Pancreas (tissue), 10 donors: ENCODE results near the gene LPIN3. TPM values are rescaled to one million over a fixed set of nuclear protein-coding genes. Genes with fewer than 3 reads are reported as not detected.

ENCODE experiments used
- ATAC-seq, 4 donors: fragments of 200-7000 bp; cut with Tn5 transposase; one replicate each; pipeline versions ENCODE4 v1.8.0 to v1.9.1; 2020; ENCODE audit warnings: mild to moderate bottlenecking in 4 of 4, moderate library complexity in 4 of 4
- DNase-seq, 6 donors: peaks; one replicate each; pipeline ENCODE4 v3.0.0-alpha.2; 2020
- FAIRE-seq: peaks from 2 replicates; lab custom pipeline; 2012; peaks lifted over from hg19 to GRCh38; lab: Jason Lieb, UNC
- H3K27ac ChIP-seq, 4 donors: fragments of 200-600 bp; sonication (generic); 1 replicate in 3 of 4; 2 replicates in 1 of 4; pipeline versions ENCODE4 v1.5.0 to v1.8.0; 2020
- H3K27me3 ChIP-seq, 4 donors: fragments of 200-600 bp; one replicate each; pipeline ENCODE4 v1.8.0; 2021
- H3K36me3 ChIP-seq, 3 donors: fragments of 200-600 bp; sonication (generic) in 1 of 3; one replicate each; pipeline versions ENCODE4 v1.5.0 to v1.8.0; 2020 to 2021
- H3K4me1 ChIP-seq, 3 donors: fragments of 200-600 bp; one replicate each; pipeline ENCODE4 v1.8.0; 2021
- H3K4me3 ChIP-seq, 4 donors: fragments of 200-600 bp; sonication (generic) in 2 of 4; one replicate each; pipeline versions ENCODE4 v1.5.0 to v1.8.0; 2020 to 2021
- H3K9me3 ChIP-seq, 4 donors: fragments of 200-600 bp; one replicate each; pipeline ENCODE4 v1.8.0; 2021
- CTCF ChIP-seq, 4 donors: fragments of 200-600 bp; sonication (generic) in 3 of 4; IDR thresholded peaks; one replicate each; pipeline versions ENCODE4 v1.5.0 to v1.8.0; 2021; ENCODE audit warnings: antibody characterized with exemption in 4 of 4
- WGBS, 2 donors: extraction: QIAGEN DNeasy Blood & Tissue Kit; methylation state at CpG; one replicate each; pipeline ENCODE4 v1.1.7; 2013; 5-methylcytosine and 5-hydroxymethylcytosine counted together
- intact Hi-C, 3 donors: fragments of 100-400 bp; cut with DNase I; formaldehyde crosslinking; loops; one replicate each; pipeline versions ENCODE4 v1.11.1 to v1.14.2; 2022
- polyA plus RNA-seq, 2 donors: library from polyadenylated mRNA; stranded (reverse); fragments of 200-250 nt; gene quantifications; one replicate each; pipeline ENCODE4 v1.2.3, GENCODE V29; 2013
- total RNA-seq, 6 donors: library from RNA; stranded (reverse); fragmentation: NEBNext Ultra II Directional in 4 of 6; extraction: Animal tissue kit (Norgen Biotek cat#: 25700) in 4 of 6; gene quantifications; one replicate each; pipeline versions ENCODE4 v1.2.1 to v1.2.4, GENCODE V29; 2021 to 2023
- donor health status: healthy with polysubstance abuse.
- donor health status: DM: no; HTN: no; CAD: no; lungs with moderate emphysema.
- donor health status: DM: no; HTN: no; CAD: no.
- donor health status: control.
- donor health status: control.
- donor health status: Bipolar disorder and iron deficiency.
- donor health status: DM: yes; HTN: yes; CAD: no.
- donor health status: DM: no; HTN: no; CAD: no.
- donor health status: DM: no; HTN: no; CAD: no.
- donor health status: DM: yes; HTN: yes; CAD: no.

LPIN3 gene
- total and polyA plus RNA-seq, 8 donors = 3.9 to 47.5 (median 8.6) TPM

GRCh38 chr20:41356951-41357350 is 16.3 kb downstream of the LPIN3 start:
- no peak for ATAC-seq
- no peaks in the 10 kb centered on the region for H3K27me3 ChIP-seq
- no peaks in the 10 kb centered on the region for H3K4me1 ChIP-seq
- H3K27ac ChIP-seq = no peak overlapping the region
- no peak overlapping the region for H3K4me3 ChIP-seq
- no peak for DNase-seq
- intact Hi-C loops = no loop called here
- peaks cover 0 to 7% (median 0%) of the 10 kb centered on the region in 3 donors for H3K36me3 ChIP-seq
- WGBS, 2 donors = 87 to 89% methylated on average over 13 of the region's 13 CpGs
- no peak for TF ChIP-seq CTCF (IDR thresholded peaks at IDR 0.05)
- H3K9me3 ChIP-seq = no peaks in the 10 kb centered on the region
- FAIRE-seq = no peak

- FAIRE-seq (no peak), ATAC-seq (no peak), DNase-seq (no peak)
- intact Hi-C loops = no loop called here
- peaks cover 0 to 7% (median 0%) of the 10 kb centered on the region in 3 donors for H3K36me3 ChIP-seq
- H3K27ac ChIP-seq = no peak overlapping the region
- H3K27me3 ChIP-seq = no peaks in the 10 kb centered on the region
- TF ChIP-seq CTCF (IDR thresholded peaks at IDR 0.05) = no peak
- H3K4me1 ChIP-seq = no peaks in the 10 kb centered on the region
- 93 to 94% methylated on average over 11 of the region's 11 CpGs for WGBS, 2 donors
- no peaks in the 10 kb centered on the region for H3K9me3 ChIP-seq
- no peak overlapping the region for H3K4me3 ChIP-seq
Observed at GRCh38 chr20:41357424-41358163, 17.0 kb downstream of the LPIN3 start.

- 77 to 88% methylated on average over 8 to 9 of the region's 9 CpGs for WGBS, 2 donors
- Histone ChIP-seq H3K4me3 (no peak overlapping the region), H3K9me3 (no peaks in the 10 kb centered on the region), H3K27ac (no peak overlapping the region), H3K27me3 (no peaks in the 10 kb centered on the region), H3K36me3 (peaks cover 0 to 7% (median 0%) of the 10 kb centered on the region in 3 donors), H3K4me1 (no peaks in the 10 kb centered on the region)
- intact Hi-C loops = no loop called here
- no peak for ATAC-seq
- no peak for FAIRE-seq
- DNase-seq = peak in 1 of 6 donors; percentile 42
- no peak for TF ChIP-seq CTCF (IDR thresholded peaks at IDR 0.05)
Observed at GRCh38 chr20:41358230-41358629, 17.6 kb downstream of the LPIN3 start.

- intact Hi-C loops = no loop called here
- H3K9me3 ChIP-seq = no peaks in the 10 kb centered on the region
- H3K27ac ChIP-seq = no peak overlapping the region
- H3K4me3 ChIP-seq = no peak overlapping the region
- no peak for ATAC-seq
- no peak for TF ChIP-seq CTCF (IDR thresholded peaks at IDR 0.05)
- WGBS, 2 donors = 78 to 86% methylated on average over 7 of the region's 7 CpGs
- FAIRE-seq = no peak
- no peaks in the 10 kb centered on the region for H3K27me3 ChIP-seq
- H3K4me1 ChIP-seq = no peaks in the 10 kb centered on the region
- peaks cover 0 to 7% (median 0%) of the 10 kb centered on the region in 3 donors for H3K36me3 ChIP-seq
- peak in 1 of 6 donors; percentile 50 for DNase-seq
Observed at GRCh38 chr20:41358717-41359116, 18.1 kb downstream of the LPIN3 start.

GRCh38 chr20:41359541-41360011 is 19.0 kb downstream of the LPIN3 start:
- Histone ChIP-seq H3K27me3 (no peaks in the 10 kb centered on the region), H3K9me3 (no peaks in the 10 kb centered on the region), H3K4me3 (no peak overlapping the region), H3K27ac (no peak overlapping the region), H3K4me1 (no peaks in the 10 kb centered on the region), H3K36me3 (peaks cover 0 to 7% (median 0%) of the 10 kb centered on the region in 3 donors)
- DNase-seq (no peak), ATAC-seq (no peak), FAIRE-seq (no peak)
- no peak for TF ChIP-seq CTCF (IDR thresholded peaks at IDR 0.05)
- 86 to 90% methylated on average over 9 of the region's 9 CpGs for WGBS, 2 donors
- intact Hi-C loops = no loop called here
